Kidney tubule cell (primary cell): ENCODE data around the gene MPO.

Experiments
- DNase-seq: peaks from one replicate; pipeline ENCODE4 v3.0.0-alpha.2; 2018; ENCODE audit warnings: low spot score

MPO gene

DNA sequence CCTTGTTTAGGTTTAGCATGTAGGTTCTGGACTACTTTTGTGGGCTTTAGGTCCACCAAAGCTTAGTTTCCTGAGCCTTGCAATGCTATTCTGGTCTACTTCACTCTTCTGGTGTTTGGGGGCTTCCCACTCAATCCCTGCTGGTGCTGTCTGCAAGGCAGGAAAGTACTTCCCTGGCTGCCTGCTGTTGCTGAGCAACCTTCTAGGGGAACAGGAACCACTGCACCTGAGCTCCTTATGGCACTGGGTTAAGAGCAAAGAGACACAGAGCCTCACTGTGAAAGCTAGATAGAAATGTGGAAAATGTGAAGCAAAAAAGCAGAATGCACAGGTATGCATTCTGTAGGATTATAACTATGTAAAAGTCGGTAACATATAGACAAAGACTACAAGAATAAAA, 17.0 kb downstream of the MPO start:
- DNase-seq = no peak

DNA sequence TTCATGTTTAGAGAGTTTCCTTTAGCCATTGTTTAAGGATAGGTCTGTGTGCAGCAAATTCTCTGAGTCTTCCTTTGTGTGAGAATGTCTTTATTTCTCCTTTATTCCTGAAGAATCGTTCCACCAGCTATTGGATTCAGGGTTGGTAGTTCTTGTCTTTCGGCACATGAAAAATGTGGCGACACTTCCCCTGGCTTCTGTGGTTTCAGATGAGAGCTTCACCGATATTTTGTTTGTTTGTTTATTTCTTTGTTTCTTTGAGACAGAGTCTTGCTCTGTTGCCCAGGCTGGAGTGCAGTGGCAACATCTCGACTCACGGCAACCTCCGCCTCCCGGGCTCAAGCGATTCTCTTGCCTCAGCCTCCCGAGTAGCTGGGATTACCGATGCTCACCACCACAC, 18.6 kb downstream of the MPO start:
- DNase-seq = no peak

DNA sequence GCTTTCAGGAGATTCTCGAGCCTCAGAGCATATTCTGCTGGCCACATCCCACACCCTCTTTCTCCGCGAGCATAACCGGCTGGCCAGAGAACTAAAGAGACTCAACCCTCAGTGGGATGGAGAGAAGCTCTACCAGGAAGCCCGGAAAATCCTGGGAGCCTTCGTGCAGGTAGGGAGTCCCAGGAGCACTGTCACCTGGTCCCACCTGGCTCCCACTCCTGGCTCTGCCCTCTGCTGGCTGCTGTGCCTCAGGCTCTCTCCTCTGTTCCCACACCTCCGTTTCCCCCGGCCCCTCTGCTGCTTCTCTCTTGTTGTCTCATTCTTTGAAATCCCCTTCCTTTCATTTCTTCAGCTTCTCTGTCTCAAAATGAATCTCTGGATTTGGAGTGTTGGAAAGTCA, 25.9 kb downstream of the MPO start:
- peak; percentile 11 for DNase-seq

DNA sequence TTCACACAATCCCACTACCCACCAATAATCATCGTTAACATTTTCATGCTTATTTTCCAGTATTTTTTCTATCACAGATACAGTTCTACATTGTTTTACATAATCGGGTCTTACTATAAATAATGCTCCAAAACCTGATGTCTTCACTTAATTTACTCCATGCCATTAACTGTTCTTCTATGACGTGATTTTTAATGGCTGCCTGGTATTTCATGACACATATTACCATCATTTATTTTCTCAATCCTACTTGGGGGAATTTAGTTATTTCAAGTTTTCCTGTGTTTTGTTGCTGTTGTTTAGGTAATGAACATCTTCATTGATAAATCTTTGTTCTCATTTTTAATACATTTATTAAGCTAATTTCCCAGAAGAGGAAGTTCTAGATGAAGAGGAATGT, 27.7 kb downstream of the MPO start:
- no peak for DNase-seq

DNA sequence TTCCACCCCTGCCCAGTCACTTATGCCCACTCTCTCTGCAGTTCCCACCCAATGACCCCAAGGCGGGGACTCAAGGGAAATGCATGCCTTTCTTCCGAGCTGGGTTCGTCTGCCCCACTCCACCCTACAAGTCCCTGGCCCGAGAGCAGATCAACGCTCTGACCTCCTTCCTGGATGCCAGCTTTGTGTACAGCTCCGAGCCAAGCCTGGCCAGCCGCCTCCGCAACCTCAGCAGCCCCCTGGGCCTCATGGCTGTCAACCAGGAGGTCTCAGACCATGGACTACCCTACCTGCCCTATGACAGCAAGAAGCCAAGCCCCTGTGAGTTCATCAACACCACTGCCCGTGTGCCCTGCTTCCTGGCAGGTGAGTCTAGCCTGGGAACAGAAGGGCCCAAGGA, 28.6 kb downstream of the MPO start:
- DNase-seq = no peak

DNA sequence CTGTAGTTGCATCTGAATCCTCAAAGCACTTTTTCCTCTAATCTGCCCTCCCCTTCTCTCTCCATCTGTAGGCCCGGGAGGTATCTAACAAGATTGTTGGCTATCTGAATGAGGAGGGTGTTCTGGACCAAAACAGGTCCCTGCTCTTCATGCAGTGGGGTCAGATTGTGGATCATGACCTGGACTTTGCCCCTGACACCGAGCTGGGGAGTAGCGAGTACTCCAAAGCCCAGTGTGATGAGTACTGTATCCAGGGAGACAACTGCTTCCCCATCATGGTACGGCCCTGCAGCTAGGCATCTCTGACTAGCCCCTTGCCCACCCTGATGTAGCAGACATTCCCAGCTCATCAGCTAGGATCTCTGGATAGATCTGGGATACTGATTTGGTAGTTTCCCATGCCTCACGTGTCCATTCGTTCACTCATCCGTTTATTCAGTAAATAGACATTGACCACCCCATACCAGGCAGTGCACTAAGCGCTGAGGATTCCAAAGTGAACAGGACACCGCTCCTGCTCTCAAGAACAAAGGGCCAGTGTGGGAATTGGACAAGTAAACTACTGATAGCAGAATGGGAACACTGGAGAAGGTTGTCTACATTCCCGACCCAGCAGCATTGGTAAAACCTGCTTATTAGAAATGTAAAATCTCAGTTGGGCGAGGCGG, 30.3 kb downstream of the MPO start:
- no peak for DNase-seq

DNA sequence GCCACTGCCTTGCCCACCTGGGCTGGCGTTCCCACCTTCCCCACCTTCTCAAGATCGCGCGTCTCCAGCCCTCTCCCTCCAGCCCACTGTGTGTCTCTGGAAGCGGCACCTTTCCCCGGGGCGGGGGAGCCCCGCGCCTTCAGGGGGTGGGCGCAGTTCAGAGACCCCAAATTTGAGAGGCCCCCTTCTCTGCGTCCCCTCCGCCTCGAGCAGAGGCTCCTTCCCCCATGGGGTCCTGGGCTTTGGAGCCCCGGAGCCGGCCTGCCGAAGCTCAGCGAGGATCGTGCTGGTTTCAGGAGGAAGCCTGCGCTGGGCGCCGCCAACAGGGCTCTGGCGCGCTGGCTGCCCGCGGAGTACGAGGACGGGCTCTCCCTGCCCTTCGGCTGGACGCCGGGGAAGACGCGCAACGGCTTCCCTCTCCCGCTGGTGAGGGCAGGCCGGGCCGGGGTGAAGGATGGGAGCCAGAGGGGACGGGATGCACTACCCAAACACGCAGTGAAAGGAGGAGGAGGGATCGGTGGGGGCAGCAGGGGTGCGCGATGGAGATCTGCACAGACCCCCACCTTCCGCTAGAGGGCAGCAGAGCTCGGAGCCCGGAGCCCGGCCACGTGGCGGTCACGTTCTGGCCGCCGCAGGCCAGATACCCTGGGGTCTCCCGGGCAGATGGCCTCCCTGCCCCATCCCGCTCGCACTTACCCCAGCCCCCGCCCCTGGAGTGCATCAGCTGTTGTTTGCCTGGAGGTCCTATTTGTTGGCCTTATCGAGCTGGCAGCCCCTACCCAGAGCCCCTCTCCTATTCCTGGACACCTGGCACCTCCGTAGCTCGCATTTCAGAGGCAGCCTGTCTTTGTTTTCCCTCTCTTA, 31.2 kb downstream of the MPO start:
- DNase-seq = peak; percentile 52

DNA sequence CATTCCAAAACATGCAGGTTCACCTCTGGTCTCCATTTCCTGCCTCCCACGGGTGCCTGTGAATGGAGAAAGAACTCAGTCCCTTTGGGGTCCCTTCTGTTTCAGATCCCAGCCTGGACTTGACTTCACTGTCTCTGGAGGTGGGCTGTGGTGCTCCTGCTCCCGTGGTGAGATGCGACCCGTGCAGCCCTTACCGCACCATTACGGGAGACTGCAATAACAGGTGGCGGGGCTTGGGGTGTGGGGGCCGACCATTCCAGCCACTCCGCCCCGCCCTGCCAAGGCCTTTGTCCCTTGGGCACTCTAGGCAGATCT, 31.8 kb downstream of the MPO start:
- no peak for DNase-seq

DNA sequence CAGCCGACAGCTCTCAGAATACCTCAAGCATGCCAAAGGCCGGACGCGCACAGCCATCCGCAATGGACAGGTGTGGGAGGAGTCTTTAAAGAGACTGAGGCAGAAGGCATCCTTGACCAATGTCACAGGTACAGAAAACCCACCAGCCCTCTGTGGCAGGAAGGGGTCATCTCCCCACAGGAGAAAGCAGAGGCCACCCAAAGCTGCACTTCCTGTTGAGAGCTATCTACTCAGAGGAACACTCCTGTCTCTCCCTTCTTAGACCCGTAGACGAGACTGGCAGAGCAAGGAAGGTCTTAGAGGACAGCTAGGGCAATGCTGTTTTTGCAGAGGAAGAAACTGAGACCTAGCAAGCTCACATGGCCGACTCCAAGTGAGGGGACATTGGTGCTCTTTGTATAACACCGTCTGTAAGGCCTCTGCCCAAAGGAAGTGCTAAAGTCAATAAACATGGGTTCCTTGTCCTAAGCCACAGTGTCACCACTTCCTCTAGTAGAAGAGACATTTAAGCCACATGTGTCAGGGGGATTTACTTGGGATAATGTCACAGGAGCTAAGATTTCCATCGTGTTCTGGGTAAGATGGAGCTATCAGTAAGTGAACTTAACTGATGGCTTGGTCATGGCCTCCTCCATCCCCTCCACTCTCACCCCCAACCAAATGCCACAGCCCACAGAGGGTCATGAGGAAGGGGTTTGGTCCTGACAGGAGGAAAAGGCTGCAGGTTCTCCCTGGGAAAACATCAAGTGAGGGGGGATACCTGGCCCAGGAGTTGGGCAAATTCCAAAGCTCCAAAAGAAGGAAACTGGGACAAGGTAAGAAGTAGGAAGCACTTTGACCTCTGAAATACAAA, 33.0 kb downstream of the MPO start:
- DNase-seq = no peak

DNA sequence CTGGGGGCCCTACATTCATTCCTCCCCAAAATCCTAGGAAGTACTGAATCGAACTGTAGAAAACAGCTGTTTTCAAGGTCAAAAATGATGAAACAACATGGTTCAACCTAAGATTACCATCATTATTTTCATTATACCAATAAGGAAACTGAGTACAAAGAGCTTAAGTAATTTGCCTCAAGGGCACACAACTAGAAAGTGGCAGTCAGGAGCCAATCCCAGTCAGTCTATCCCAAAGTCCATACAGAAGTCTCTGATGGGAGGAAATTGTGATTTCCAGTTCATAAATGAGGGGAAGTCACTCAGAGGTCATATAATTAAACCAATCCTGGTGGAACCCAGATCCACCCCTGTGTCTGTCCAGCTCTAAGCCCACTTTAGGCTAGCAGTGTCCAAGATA, 34.0 kb downstream of the MPO start:
- no peak for DNase-seq

DNA sequence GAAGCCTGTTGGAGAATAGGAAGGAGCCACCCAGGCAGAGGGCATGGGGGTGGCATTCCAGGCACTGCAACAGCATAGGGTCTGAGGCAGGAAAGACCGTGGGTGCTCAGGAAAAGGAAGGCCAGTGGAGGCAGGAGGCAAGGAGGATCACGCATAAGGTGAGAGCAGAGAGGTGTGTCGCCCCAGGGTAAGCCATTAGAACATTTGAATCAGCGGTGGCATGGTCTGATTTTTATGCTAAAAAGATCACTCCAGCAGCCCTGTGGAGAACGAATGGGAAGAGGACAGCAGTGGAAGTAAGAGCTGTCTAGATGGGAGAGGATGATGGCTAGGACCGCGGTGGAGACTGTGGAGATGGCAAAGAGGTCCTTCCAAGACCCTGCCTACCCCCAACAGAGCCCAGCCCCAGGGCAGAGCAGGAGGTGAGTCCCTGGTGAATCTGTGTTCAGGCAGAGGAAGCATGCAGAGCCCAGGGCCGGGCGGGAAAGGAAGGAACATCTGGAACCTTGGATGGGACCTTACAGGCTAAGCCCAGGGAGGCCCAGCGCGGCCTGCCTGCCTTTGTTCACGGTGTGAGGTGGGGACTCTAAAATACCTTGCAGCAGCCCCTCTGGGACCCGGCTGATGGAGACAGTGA, 34.5 kb downstream of the MPO start:
- no peak for DNase-seq

DNA sequence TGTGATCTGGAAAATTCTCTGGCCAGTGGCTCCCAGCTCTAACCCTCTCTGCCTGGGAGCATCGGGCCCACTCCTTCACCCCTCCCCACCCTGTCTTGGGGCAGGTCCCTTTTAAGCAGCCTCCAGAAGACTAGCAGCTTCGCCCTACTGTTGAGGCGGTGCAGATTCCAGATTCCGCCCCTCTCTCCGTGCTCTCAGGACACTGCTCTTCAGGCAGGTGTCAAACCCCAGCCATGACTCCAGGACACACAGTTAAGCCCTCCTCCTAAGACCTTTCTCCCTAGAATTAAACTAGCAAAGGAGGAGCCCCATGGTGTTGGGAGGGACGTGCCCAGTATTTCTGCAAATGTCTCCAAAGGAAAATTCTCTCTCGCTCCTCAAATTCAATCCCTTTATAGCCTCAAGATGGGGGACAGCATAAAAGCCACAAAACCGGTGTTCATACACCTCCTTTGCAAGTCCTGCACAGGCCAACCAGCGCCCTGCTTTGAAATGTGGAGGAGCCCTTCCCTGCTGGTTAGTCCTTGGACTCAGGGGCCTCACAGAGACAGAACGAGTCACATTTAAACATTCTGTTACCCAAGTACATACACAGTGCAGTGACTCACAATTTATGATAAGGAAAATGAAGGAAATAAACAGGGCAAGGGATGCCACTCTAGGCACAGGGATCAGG, 35.2 kb downstream of the MPO start:
- DNase-seq = peak; percentile 49

DNA sequence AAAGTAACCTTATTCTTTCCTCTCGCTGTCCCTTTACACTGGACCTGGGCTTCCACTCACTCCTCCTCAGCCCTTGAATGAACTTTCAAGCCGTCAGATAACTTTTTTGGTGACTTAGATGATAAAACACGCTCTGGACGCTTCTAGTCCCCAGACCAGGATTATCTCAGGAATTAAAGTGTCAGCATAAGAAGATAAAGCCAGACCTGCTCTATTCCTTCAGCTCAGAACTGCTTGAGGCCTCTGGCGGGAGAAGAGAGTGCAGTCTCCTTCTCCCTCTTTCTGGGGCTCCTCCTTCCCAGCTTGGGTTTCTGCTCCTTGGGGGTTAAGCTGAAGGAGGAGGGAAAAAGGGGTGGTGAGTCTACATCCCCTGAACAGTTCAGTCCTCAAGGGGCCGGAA, 35.8 kb downstream of the MPO start:
- no peak for DNase-seq

DNA sequence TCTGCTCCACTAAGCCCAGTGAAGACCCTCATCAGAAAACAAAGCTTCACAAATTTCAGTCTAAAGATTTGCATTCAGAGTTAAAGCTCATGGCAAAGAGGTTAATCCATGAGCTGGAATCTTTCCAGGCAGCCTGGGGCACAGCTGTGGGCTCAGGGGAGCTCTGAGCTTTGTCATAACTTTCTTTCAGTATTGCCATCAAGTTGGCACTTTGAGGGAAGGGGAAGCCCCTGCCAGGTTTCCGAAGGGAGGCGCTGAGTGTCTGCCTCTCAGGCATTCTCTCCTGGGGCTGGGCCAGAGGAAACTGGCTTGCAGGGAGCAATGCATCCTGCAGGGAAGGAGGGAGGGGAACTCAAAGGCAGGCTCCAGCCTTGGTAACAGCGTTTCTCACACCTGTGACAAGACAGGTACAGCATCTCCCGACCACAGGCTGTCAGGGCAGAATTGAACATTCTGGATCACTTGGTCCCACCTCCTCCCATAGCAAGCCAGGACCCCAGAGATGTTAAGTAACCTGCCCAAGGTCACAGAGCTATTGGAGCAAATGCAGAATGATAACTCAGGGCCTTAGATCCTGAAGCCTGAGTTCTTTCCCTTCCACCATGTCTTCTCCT, 38.5 kb downstream of the MPO start:
- peak; percentile 38 for DNase-seq

DNA sequence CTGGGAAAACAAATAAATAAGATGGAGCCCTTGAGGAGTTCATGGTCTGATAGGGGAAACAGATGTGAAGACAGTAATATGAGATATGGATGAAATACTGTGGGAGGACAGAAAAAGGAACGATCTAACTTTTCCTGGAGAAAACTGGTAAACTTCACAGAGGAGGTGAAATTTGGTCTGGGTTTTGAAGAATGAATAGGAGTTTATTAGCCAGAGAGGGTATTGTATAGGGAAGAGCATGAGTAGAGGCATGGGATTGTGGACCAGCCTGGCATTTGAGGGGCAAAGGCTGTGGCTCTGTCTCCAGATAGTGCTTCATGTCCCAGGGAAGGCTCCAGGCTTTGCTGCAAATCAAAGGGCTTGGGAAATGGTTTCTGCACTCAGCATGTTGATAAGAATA, 40.7 kb downstream of the MPO start:
- DNase-seq = no peak

DNA sequence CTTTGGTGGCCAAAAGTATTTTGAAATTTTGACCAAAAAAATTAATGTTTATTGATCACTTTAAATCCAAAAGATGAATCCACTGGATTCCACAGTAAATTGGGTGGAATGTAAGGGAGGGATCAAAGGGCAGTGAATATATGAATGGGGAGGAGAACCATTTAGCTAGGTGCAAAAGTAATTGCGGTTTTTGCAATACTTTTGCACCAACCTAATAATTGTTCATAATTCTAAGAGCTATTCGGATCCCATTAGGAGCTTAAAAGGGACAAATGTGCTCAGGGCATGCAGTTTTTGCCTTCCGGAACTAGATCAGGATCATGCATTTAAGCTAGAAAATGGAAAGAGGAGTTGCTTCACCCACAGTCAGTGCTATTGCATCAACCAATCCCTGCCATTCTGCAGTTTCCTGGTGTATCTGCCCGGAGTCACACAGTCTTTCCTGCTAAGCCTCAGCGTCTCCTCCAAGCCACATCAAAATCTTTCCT, 42.5 kb downstream of the MPO start, which contains the start of gene LPO:
LPO (plus strand) TSS at position 438 of the 488 bp plus-strand sequence. CDS start 4,396 bp downstream, outside the sequence.
- DNase-seq = no peak

DNA sequence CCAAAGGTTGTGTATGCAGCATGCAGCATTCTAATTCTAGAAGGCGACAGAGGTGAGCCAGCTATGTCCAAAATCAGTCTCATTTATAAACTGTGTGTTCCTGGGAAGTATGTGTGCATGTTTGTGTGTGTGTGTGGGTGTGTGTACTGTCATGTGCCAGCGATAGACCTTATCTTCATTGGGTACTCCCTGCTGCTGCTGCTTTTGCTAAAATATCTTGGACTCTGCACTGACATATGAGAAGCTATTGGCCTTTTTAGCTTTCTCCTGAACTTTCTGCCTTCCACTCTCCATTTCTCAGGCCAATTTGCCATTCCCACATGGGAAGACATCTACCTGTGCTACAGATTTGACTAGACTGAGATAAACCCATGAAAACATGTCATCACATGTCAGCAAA, 44.3 kb downstream of the MPO start:
- DNase-seq = no peak

DNA sequence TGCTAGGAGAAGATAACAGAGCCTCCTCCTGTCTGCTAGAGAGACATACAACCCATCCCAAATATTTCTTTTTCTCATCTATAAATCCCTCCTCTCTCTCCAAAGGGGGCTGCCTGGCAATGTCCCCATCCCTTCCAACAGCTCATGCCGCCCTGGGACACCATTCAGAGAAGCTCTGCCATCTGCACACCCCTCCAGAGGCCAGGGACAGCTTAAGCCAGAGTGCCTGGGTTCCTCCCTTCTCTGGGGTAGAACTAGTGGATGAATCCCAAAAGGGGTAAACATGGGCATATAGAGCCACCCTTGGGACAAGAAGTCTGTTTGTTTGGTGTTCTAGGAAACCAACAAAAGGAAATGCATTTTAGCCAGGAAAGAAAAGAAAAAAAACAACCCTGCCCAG, 44.9 kb downstream of the MPO start:
- no peak for DNase-seq

DNA sequence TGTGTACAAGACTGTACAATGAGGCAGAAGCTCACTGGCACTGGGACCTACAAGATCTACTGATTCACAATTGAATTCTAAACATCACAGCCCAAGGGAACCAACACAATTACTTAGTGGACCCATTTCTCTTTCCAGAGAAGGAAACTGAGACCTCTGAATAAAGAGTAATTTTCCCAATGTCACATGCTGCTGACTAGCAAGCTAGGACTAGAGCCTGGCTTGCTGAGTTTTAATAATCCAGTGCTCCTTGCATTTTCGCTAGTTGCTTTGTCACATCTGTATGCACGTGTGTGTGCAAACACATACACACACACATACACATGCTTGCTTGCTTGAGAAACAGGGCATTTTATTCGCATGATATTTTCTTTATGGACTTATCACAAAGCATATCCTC, 46.2 kb downstream of the MPO start:
- no peak for DNase-seq

DNA sequence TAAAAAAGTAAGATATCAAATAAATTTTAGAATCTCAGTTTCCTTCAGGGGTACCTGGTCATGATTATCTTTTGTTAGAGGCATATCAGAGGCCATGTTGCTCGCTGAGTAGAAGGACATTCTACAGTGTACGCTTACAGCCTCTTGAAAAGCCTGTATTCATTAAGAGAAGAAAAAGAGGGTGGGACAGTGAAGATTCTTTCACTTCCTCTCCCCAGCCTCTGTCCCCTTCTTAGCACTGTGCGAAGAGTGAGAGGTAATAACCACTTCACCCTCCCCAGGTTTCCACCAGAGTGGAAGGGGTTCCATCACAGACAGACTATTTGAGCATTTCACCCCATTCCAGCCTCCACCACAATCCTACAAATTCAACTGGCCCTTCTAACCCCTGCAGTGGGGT, 47.2 kb downstream of the MPO start:
- DNase-seq = no peak

DNA sequence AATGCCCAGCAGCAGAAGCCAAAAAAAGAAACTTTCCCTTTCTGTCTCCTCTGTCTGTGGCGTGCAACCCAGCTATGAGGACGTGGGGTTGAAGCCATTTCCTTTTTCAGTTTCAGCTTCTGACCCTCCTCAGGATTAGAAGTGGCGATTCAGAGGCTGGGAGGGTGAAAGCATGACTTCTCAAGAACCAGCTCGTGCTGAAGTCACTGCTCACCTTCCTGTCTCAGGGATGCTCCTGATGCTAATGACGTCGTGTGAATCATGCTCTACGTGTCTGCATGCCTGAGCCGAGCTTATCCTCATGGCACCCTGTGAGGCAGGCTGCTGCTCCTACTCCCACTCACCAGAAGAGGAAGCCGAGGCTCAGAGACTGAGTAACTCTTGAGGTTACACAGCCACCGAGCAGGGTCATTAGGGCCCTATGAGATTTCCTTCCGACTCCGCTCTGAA, 48.0 kb downstream of the MPO start:
- peak; percentile 98 for DNase-seq
